MM.1S (cell line): ENCODE results near the gene NR2E3.

ENCODE experiments used
- EZH2 ChIP-seq: fragments of 300-600 bp; sonication (generic); optimal IDR thresholded peaks from 2 replicates; pipeline ENCODE3; 2017; ENCODE audit warnings: low read depth, mild to moderate bottlenecking, antibody characterized with exemption, low read length, mixed read lengths
- TF ChIP-seq, protein P1 (sequence below): fragments of 300-600 bp; sonication (generic); IDR thresholded peaks from 2 replicates; pipeline ENCODE4 v1.5.1; 2016; ENCODE audit warnings: antibody characterized with exemption, low read length, mixed read lengths

DNA sequence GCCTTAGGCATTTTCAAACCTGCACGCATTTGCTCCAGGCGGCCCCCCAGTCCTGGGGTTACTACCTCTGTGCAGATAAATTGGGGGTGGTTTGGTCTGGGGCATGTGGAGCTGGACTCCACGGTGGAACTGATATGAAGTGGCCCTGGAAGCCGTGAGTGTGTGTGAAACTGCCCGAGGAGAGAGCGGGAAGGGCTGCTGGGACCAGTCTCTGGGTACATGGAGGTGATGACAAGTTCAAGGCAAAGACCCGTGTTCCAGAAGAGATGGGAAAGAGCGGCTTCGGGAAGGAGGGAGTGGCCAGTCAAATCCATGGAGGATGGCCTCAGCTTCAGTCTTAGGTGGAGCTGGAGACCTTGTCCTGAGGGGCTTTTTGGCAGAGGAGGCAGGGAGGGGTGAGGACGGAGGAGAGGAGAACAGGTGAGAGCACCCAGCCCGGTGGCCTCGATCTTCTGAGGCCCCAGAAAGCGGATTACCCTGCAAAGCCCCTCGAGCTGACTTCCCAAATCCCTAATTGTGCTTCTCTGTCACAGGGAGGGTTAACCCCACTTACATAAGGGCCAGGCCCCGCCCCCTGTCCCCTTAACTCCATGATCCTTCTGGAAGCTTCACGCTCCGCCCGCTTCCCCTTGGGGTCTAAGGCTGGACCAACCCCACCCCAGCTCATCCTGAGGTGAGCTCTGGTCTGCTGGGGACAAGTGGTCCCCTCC, 1.9 kb upstream of the NR2E3 start:
- no peak for TF ChIP-seq EZH2
- TF ChIP-seq, protein P1, sequence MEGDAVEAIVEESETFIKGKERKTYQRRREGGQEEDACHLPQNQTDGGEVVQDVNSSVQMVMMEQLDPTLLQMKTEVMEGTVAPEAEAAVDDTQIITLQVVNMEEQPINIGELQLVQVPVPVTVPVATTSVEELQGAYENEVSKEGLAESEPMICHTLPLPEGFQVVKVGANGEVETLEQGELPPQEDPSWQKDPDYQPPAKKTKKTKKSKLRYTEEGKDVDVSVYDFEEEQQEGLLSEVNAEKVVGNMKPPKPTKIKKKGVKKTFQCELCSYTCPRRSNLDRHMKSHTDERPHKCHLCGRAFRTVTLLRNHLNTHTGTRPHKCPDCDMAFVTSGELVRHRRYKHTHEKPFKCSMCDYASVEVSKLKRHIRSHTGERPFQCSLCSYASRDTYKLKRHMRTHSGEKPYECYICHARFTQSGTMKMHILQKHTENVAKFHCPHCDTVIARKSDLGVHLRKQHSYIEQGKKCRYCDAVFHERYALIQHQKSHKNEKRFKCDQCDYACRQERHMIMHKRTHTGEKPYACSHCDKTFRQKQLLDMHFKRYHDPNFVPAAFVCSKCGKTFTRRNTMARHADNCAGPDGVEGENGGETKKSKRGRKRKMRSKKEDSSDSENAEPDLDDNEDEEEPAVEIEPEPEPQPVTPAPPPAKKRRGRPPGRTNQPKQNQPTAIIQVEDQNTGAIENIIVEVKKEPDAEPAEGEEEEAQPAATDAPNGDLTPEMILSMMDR: no peak
